Subcutaneous abdominal adipose tissue (tissue), 5 donors: ENCODE measurements around the gene CIITA.
A peak's percentile ranks its signal among the peaks of the same experiment; 100 is the strongest.
"Not testable (repeated sequence)": the region's sequence is repeated elsewhere in the genome, so short reads cannot be mapped to it uniquely, and the experiment has no call there.

Source experiments
- H3K27ac ChIP-seq: one replicate; pipeline ENCODE4 v1.7.0; 2013; ENCODE audit warnings: low read depth, mild to moderate bottlenecking, inconsistent platforms, low read length, moderate library complexity
- H3K27me3 ChIP-seq, 5 donors: one replicate each; pipeline ENCODE4 v1.7.0; 2013; ENCODE audit warnings: low read length in 5 of 5, inconsistent platforms in 1 of 5; ENCODE audit not compliant: control insufficient read depth in 5 of 5, insufficient read depth in 4 of 5
- H3K36me3 ChIP-seq, 5 donors: one replicate each; pipeline ENCODE4 v1.7.0; 2013; ENCODE audit warnings: low read length in 5 of 5; ENCODE audit not compliant: control insufficient read depth in 5 of 5, insufficient read depth in 5 of 5
- H3K4me1 ChIP-seq, 5 donors: one replicate each; pipeline ENCODE4 v1.7.0; 2013; ENCODE audit warnings: low read length in 5 of 5, mild to moderate bottlenecking in 3 of 5, moderate library complexity in 1 of 5; ENCODE audit not compliant: control insufficient read depth in 5 of 5, insufficient read depth in 5 of 5
- H3K4me3 ChIP-seq, 5 donors: one replicate each; pipeline ENCODE4 v1.7.0; 2013; ENCODE audit warnings: low read length in 5 of 5, low read depth in 1 of 5
- H3K9ac ChIP-seq, 5 donors: one replicate each; pipeline ENCODE4 v1.7.0; 2013; ENCODE audit warnings: low read length in 5 of 5, mild to moderate bottlenecking in 4 of 5, moderate library complexity in 3 of 5
- H3K9me3 ChIP-seq, 5 donors: one replicate each; pipeline ENCODE4 v1.7.0; 2013; ENCODE audit warnings: low read length in 5 of 5; ENCODE audit not compliant: control insufficient read depth in 5 of 5
- donor health status: healthy.
- donor health status: healthy.
- donor health status: healthy.
- donor health status: healthy.
- donor health status: healthy.

Gene CIITA

GRCh38 chr16:10939649-10940234, 62.7 kb downstream of the CIITA start:
- H3K9ac ChIP-seq = peak overlapping the region in 2 of 5 donors; percentile 5 to 95
- H3K4me3 ChIP-seq = peak overlapping the region; percentile 21 to 81 (median 78)
- H3K36me3 ChIP-seq = peaks cover 0 to 9% (median 2%) of the 10 kb centered on the region in 5 donors
- H3K4me1 ChIP-seq = peaks cover 36 to 89% (median 87%) of the 10 kb centered on the region in 5 donors
- no peaks in the 10 kb centered on the region for H3K27me3 ChIP-seq
- peak overlapping the region; percentile 75 for H3K27ac ChIP-seq
- H3K9me3 ChIP-seq = no peaks in the 10 kb centered on the region

GRCh38 chr16:10940501-10941079, 63.6 kb downstream of the CIITA start:
- Histone ChIP-seq H3K4me1 (peaks cover 37 to 90% (median 87%) of the 10 kb centered on the region in 5 donors), H3K9ac (peak overlapping the region; percentile 54 to 95 (median 83)), H3K27ac (peak overlapping the region; percentile 75)

GRCh38 chr16:10941127-10941933, 64.3 kb downstream of the CIITA start:
- Histone ChIP-seq H3K4me3 (peak overlapping the region; percentile 65 to 81 (median 78)), H3K36me3 (peaks cover 0 to 7% (median 0%) of the 10 kb centered on the region in 5 donors), H3K27ac (peak overlapping the region; percentile 75), H3K9me3 (no peaks in the 10 kb centered on the region), H3K27me3 (no peaks in the 10 kb centered on the region), H3K4me1 (peaks cover 38 to 90% (median 84%) of the 10 kb centered on the region in 5 donors), H3K9ac (peak overlapping the region; percentile 54 to 95 (median 83))

More at GRCh38 chr16:10940501-10941079, 63.6 kb downstream of the CIITA start:
- Histone ChIP-seq H3K36me3 (peaks cover 0 to 9% (median 0%) of the 10 kb centered on the region in 5 donors), H3K27me3 (no peaks in the 10 kb centered on the region), H3K9me3 (no peaks in the 10 kb centered on the region), H3K4me3 (peak overlapping the region; percentile 65 to 81 (median 78))

GRCh38 chr16:10941935-10942351, 64.9 kb downstream of the CIITA start:
- Histone ChIP-seq H3K4me3 (peak overlapping the region in 4 of 5 donors; percentile 65 to 81 (median 76)), H3K27ac (peak overlapping the region; percentile 37), H3K9ac (peak overlapping the region in 4 of 5 donors; percentile 35 to 81 (median 58)), H3K4me1 (peaks cover 36 to 85% (median 78%) of the 10 kb centered on the region in 5 donors)
- not testable (repeated sequence) for H3K9me3 ChIP-seq, H3K27me3 ChIP-seq, H3K36me3 ChIP-seq

- no peaks in the 10 kb centered on the region for H3K9me3 ChIP-seq
- H3K27me3 ChIP-seq = no peaks in the 10 kb centered on the region
- H3K4me1 ChIP-seq = peaks cover 31 to 80% (median 72%) of the 10 kb centered on the region in 5 donors
- peak within 1 kb of the TSS; percentile 75 for H3K27ac ChIP-seq
- peak within 1 kb of the TSS; percentile 65 to 84 (median 78) for H3K4me3 ChIP-seq
- H3K9ac ChIP-seq = peak within 1 kb of the TSS; percentile 67 to 95 (median 83)
- H3K36me3 ChIP-seq = peaks cover 0 to 3% (median 0%) of the 10 kb centered on the region in 5 donors
Measured at GRCh38 chr16:10942352-10943063, 65.5 kb downstream of the CIITA start, which contains the start of gene DEXI. Gene DEXI, minus strand, starts transcription at chr16:10942468. Its CDS starts 463 bp downstream, at chr16:10942005.

GRCh38 chr16:10943064-10943353, 66.0 kb downstream of the CIITA start:
- Histone ChIP-seq H3K27ac (peak overlapping the region; percentile 46), H3K9ac (no peak overlapping the region), H3K4me3 (peak overlapping the region; percentile 65 to 84 (median 78)), H3K27me3 (no peaks in the 10 kb centered on the region), H3K4me1 (peaks cover 26 to 75% (median 67%) of the 10 kb centered on the region in 5 donors), H3K36me3 (peaks cover 0 to 3% (median 0%) of the 10 kb centered on the region in 5 donors), H3K9me3 (no peaks in the 10 kb centered on the region)

GRCh38 chr16:10944249-10945064, 67.5 kb downstream of the CIITA start, which contains the start of gene CLEC16A:
Gene CLEC16A, plus strand, starts transcription at chr16:10944564. Its CDS starts 154 bp downstream, at chr16:10944718.
- Histone ChIP-seq H3K4me1 (peaks cover 21 to 67% (median 61%) of the 10 kb centered on the region in 5 donors), H3K27me3 (no peaks in the 10 kb centered on the region), H3K36me3 (peaks cover 0 to 3% (median 0%) of the 10 kb centered on the region in 5 donors), H3K9ac (peak within 1 kb of the TSS; percentile 35 to 88 (median 70)), H3K4me3 (peak within 1 kb of the TSS; percentile 80 to 86 (median 83)), H3K27ac (peak within 1 kb of the TSS; percentile 54), H3K9me3 (no peaks in the 10 kb centered on the region)

- Histone ChIP-seq H3K9ac (peak overlapping the region; percentile 35 to 88 (median 70)), H3K4me1 (peaks cover 21 to 67% (median 61%) of the 10 kb centered on the region in 5 donors), H3K27ac (peak overlapping the region; percentile 54)
Measured at GRCh38 chr16:10945065-10945787, 68.2 kb downstream of the CIITA start.

More at GRCh38 chr16:10945065-10945787, 68.2 kb downstream of the CIITA start:
- Histone ChIP-seq H3K36me3 (no peaks in the 10 kb centered on the region), H3K9me3 (no peaks in the 10 kb centered on the region), H3K27me3 (no peaks in the 10 kb centered on the region), H3K4me3 (peak overlapping the region; percentile 80 to 86 (median 83))
